GM12872 (cell line): ENCODE results near the gene APOF.

Experiments used
- CTCF ChIP-seq: IDR thresholded peaks from 3 replicates; pipeline ENCODE4 v1.5.1; 2011; ENCODE audit warnings: low read depth, mild to moderate bottlenecking, low read length, moderate library complexity; ENCODE audit not compliant: insufficient read depth

Gene APOF

GRCh38 chr12:56375598-56376434 is 13.2 kb upstream of the APOF start:
- TF ChIP-seq CTCF, result no peak

GRCh38 chr12:56374726-56375597 is 12.3 kb upstream of the APOF start:
- TF ChIP-seq CTCF, result no peak

- TF ChIP-seq CTCF, result no peak
These were observed 10.9 kb upstream of the APOF start for GRCh38 chr12:56373515-56373914.

- no peak for TF ChIP-seq CTCF
These were observed 4.3 kb upstream of the APOF start for GRCh38 chr12:56366948-56367347.

GRCh38 chr12:56361487-56362129 is 1.0 kb downstream of the APOF start:
- TF ChIP-seq CTCF, result no peak

- no peak for TF ChIP-seq CTCF
These were observed 2.5 kb downstream of the APOF start, which contains the start of gene STAT2 for GRCh38 chr12:56359851-56360767. Gene STAT2, minus strand, starts transcription at chr12:56360107. Its CDS starts 3,536 bp downstream, at chr12:56356571.
